Measurements from ENCODE around the gene XPNPEP1. TPM values are rescaled to one million over a fixed set of nuclear protein-coding genes. Genes with fewer than 3 reads are reported as not detected.

The XPNPEP1 gene
- total RNA-seq, 2 experiments from 2014 or later, result 102 to 106 TPM

DNA sequence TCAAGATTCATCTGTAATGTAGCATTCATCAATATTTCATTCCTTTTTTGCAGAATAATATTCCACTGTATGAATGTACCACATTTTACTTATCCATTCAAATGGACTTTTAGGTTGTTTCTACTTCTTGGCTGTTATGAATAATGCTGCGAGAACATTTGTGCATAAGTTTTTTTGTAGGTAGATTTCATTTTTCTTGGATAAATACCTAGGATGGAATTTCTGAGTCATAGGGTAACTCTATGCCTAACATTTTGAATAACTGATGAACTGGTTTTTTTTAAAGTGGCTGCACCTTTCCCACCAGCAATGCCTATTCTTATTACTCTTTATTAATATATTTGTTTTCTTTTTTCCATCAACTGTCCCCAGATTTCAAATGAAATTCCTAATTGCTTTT is 9.1 kb upstream of the XPNPEP1 start:
- H3K9me3 Mint-ChIP-seq (ENCODE audit: insufficient read depth), result no peaks in the 10 kb centered on the region
- no peak overlapping the region for H3K4me3 Mint-ChIP-seq
- no peak for ATAC-seq
- peaks cover 4% of the 10 kb centered on the region for H3K36me3 Mint-ChIP-seq (ENCODE audit: low read depth)
- DNase-seq, result no peak
- no peaks in the 10 kb centered on the region for H3K27me3 Mint-ChIP-seq (ENCODE audit: low read depth)
- H3K27ac Mint-ChIP-seq, result no peak overlapping the region
- ChIA-PET POLR2A (interaction anchor here (1.3 kb wide), 1 partner anchor 9 kb away, joined by 3 read pairs; the partner anchor contains the start of gene XPNPEP1), CTCF (no interaction called here)
- H3K4me1 Mint-ChIP-seq (ENCODE audit: low read depth), result peaks cover 36% of the 10 kb centered on the region

DNA sequence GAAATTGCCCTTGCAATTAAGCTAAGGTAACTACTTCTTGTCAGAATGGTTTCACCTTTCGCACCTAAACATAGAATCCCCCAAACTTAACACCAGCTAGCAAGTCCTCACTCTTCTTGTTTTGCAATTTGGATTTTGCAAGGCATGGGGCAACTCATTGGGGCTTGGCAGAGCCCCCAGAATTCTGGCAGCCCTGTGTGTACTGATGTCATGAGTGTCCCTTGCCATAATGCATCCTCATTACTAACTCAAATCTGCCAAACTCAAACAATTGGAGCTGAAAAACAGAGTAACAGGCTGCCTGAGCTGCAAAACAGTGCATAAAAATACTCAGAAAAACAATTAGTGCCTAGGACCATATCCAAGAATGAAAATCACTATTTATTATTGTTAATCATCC is 7.9 kb upstream of the XPNPEP1 start:
- POLR2A ChIA-PET, result no interaction called here
- no peak overlapping the region for H3K27ac Mint-ChIP-seq

DNA sequence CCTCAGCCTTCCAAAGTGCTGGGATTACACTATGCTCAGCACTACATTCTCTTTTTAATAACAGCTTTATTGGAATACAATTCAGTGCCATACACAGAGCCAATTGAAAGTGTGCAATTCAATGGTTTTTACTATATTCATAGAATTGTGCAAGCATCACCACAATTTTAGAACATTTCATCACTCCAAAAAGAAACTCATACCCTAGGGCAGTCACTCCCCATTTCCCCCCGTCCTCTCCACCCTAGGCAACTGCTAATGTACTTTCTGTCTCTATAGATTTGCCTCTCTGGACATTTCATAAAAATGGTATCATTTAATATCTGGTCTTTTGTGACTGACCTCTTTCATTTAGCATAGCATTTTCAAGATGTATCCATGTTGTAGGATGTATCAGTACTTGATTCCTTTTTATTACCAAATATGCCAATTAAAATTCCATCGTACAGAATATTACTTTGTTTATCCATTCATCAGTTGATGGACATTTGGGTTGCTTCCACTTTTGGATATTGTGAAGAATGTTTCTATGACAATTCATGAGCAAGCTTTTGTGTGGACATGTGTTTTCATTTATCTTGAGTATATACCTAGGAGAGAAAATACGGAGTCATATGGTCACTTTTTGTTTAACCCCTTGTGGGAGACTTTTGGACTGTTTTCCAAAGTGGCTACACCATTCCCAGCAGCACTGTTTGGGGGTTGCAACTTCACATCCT is 6.3 kb upstream of the XPNPEP1 start:
- no peaks in the 10 kb centered on the region for H3K27me3 Mint-ChIP-seq (ENCODE audit: low read depth)
- ATAC-seq, result no peak

More for the DNA sequence above, 7.9 kb upstream of the XPNPEP1 start:
- Mint-ChIP-seq H3K9me3 (ENCODE audit: insufficient read depth) (no peaks in the 10 kb centered on the region), H3K27me3 (ENCODE audit: low read depth) (no peaks in the 10 kb centered on the region), H3K36me3 (ENCODE audit: low read depth) (peaks cover 4% of the 10 kb centered on the region), H3K4me1 (ENCODE audit: low read depth) (peaks cover 33% of the 10 kb centered on the region), H3K4me3 (no peak overlapping the region)
- CTCF ChIA-PET, result interaction anchor here (0.9 kb wide), 1 partner anchor 27 kb away, joined by 4 read pairs; no protein-coding TSS in a partner anchor
- no peak for DNase-seq
- no peak for ATAC-seq

DNA sequence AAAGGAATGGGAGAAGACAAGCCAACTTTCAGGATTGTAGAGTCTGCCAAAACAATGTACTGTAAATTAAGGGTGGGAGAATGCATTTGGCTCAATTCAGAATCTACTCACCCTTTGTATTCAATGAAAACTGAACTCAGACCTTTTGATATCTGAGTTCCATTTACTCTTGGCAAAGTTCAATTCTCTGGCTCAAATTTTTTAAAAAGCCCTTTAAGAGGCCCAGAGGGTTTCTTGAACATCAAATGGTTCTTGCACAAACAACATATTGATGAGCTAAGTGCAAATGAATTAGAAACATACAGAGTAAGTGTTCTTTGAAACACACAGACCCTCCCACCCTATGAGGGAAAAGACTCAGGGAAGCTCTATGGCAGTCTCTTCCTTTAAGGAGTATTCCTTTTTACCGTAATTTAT is 5.2 kb upstream of the XPNPEP1 start:
- Mint-ChIP-seq H3K36me3 (ENCODE audit: low read depth) (no peaks in the 10 kb centered on the region), H3K27me3 (ENCODE audit: low read depth) (no peaks in the 10 kb centered on the region), H3K9me3 (ENCODE audit: insufficient read depth) (no peaks in the 10 kb centered on the region), H3K4me1 (ENCODE audit: low read depth) (peaks cover 19% of the 10 kb centered on the region), H3K4me3 (no peak overlapping the region), H3K27ac (no peak overlapping the region)
- CTCF ChIA-PET, result interaction anchor here (0.9 to 1.1 kb wide), 2 partner anchors 15 to 44 kb away, joined by 4 to 5 read pairs; no protein-coding TSS in a partner anchor
- DNase-seq (no peak), ATAC-seq (no peak)
- POLR2A ChIA-PET, result no interaction called here

More for the DNA sequence above, 6.3 kb upstream of the XPNPEP1 start:
- no peak overlapping the region for H3K4me3 Mint-ChIP-seq
- no peak overlapping the region for H3K27ac Mint-ChIP-seq
- CTCF ChIA-PET, result no interaction called here
- peaks cover 4% of the 10 kb centered on the region for H3K36me3 Mint-ChIP-seq (ENCODE audit: low read depth)
- H3K9me3 Mint-ChIP-seq (ENCODE audit: insufficient read depth), result no peaks in the 10 kb centered on the region
- POLR2A ChIA-PET, result interaction anchor here (0.6 kb wide), 1 partner anchor 91 kb away, joined by 3 read pairs; no protein-coding TSS in a partner anchor
- peaks cover 20% of the 10 kb centered on the region for H3K4me1 Mint-ChIP-seq (ENCODE audit: low read depth)
- no peak for DNase-seq

DNA sequence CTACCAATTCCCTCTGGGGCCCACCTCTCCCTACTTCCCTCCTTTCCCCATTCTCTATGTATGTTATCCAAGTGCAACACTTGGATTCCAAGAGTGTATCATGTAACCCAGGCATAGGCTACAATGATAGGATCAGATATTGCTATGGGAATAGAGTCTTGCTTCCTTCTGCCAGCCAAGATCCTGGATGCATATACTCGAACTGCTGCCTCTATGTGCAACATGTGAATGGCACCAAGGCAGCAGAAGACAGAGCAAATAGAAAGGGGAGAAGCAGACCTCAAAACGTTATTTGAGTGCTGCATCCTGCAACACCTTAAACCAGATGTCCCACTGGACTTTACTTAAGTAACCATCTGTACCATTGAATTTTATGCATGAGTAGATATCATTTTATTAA is 3.5 kb upstream of the XPNPEP1 start:
- ChIA-PET CTCF (no interaction called here), POLR2A (no interaction called here)
- H3K36me3 Mint-ChIP-seq (ENCODE audit: low read depth), result peaks cover 9% of the 10 kb centered on the region
- no peaks in the 10 kb centered on the region for H3K27me3 Mint-ChIP-seq (ENCODE audit: low read depth)
- ATAC-seq (no peak), DNase-seq (no peak)
- no peak overlapping the region for H3K4me3 Mint-ChIP-seq
- no peak overlapping the region for H3K27ac Mint-ChIP-seq
- no peaks in the 10 kb centered on the region for H3K9me3 Mint-ChIP-seq (ENCODE audit: insufficient read depth)
- peaks cover 21% of the 10 kb centered on the region for H3K4me1 Mint-ChIP-seq (ENCODE audit: low read depth)

DNA sequence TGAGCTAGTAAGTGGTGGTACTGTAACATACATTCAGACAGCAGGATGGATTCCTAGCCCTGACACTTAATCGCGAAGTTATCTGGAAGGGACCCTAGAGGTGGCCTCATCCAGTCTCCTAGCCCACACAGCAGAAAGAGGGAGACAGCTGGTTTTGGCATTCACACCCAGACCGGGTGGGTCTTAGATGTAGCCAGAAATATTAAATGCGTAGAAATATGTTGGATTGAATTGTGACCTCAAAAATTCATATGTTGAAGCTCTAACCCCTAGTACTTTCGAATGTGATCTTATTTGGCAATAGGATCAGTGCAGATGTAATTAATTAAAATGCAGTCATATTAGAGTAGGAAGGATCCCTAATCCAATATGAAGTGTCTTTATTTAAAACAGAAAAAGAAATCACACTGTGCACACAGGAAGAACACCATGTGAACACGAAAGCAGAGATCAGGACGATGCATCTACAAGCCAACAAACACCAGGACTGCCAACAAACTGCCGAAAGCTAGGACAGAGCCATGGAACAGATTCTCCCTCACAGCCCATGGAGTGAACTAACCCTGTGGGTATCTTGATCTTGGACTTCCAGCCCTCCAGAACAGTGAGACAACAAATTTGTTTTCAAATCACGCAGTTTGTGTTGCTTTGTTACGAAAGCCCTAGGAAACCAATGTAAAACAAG is 2.9 kb upstream of the XPNPEP1 start:
- ChIA-PET CTCF (interaction anchor here (1.4 to 2.0 kb wide), 3 partner anchors 8 to 42 kb away, joined by 3 to 6 read pairs (median 4); no protein-coding TSS in a partner anchor), POLR2A (no interaction called here)
- ATAC-seq, result no peak
- Mint-ChIP-seq H3K4me3 (no peak overlapping the region), H3K27ac (no peak overlapping the region), H3K4me1 (ENCODE audit: low read depth) (peaks cover 27% of the 10 kb centered on the region), H3K9me3 (ENCODE audit: insufficient read depth) (no peaks in the 10 kb centered on the region), H3K36me3 (ENCODE audit: low read depth) (peaks cover 15% of the 10 kb centered on the region), H3K27me3 (ENCODE audit: low read depth) (no peaks in the 10 kb centered on the region)
- DNase-seq, result no peak

DNA sequence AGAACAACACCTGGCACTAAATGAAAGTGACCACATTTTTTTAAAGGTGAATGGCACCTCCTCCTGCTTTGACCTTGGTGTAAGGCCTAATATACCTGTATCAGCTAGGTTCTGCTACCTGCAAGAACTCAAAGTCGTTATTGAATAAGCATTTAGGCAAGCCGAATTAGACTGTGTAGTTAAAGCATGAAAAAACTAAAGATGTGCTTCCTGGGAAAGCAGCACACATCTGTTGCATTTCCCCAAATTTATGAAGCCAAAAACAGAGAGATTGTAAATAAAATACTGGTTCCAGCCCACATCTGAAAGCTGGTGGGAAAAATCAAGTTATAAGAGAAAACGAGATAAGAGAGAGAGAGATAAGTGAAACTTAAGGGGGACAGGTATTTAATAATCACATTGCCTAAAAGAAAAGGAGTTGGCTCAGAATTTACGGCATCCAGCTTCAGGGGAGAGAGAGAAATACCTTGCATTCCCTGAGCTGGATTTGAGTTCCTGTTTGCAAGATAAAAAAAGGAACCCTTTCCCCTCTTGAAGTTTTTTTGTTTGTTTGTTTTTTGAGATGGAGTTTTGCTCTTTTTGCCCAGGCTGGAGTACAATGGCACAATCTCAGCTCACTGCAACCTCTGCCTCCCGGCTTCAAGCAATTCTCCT is 1.8 kb upstream of the XPNPEP1 start:
- no peak overlapping the region for H3K4me3 Mint-ChIP-seq
- CTCF ChIA-PET, result interaction anchor here (1.4 to 2.0 kb wide), 3 partner anchors 9 to 41 kb away, joined by 3 to 6 read pairs (median 4); no protein-coding TSS in a partner anchor

DNA sequence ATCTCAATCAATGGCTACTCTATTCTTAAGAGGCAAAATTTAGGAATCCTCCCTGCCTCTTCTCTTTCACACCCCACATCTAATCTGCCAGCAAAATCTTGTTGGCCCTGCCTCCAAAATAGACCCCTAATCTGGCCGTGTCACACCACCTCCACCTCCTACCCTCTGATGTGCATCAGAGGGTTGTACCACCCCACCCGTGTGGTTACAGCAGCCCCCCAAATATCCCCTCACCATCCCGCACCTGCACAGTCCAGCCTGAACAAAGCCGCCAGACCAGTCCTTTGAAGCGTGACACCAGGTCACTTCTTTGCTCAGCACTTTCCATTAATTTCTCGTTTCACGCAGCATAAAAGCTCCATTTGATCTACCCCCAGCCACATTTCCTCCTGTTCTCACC is 776 bp upstream of the XPNPEP1 start:
- ChIA-PET POLR2A (interaction anchor here (1.1 to 1.5 kb wide), 3 partner anchors 9 to 21 kb away, joined by 3 to 6 read pairs (median 5); no protein-coding TSS in a partner anchor), CTCF (interaction anchor here (1.7 kb wide), 1 partner anchor 10 kb away, joined by 6 read pairs; no protein-coding TSS in a partner anchor)
- ATAC-seq, result no peak

More for the DNA sequence above, 1.8 kb upstream of the XPNPEP1 start:
- no peak overlapping the region for H3K27ac Mint-ChIP-seq
- H3K4me1 Mint-ChIP-seq (ENCODE audit: low read depth), result peaks cover 38% of the 10 kb centered on the region
- no peak for ATAC-seq
- peaks cover 25% of the 10 kb centered on the region for H3K36me3 Mint-ChIP-seq (ENCODE audit: low read depth)
- POLR2A ChIA-PET, result no interaction called here
- DNase-seq, result no peak
- H3K9me3 Mint-ChIP-seq (ENCODE audit: insufficient read depth), result no peaks in the 10 kb centered on the region
- no peaks in the 10 kb centered on the region for H3K27me3 Mint-ChIP-seq (ENCODE audit: low read depth)

DNA sequence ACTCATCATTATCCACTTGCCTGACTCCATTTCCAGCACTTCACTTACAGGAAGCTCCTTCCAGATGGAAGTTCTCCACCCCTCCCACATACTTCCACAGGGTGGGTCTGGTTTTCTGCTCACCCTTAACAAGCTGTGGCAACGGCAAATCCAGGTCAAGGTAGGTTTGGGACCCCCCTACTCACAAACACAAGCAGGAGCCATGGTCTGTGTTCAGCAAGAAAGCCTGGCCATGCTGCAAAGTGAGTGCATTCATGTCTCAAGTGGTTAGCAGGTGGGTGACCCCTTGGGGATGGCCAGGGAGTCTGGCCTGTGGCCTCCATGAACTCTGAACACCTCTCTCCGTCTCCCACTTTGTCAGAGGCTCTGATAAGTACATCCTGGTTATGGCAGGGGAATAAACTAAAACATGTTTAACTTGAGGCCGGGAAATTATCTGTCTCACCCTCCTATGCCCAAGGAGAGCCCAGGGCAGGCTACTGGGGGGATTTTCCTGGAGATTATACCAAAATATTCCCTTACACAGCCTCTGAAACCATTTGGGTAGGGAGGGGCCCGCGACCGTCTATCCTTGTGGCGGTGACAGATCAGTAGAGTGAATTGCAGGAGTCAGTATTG is 844 bp downstream of the XPNPEP1 start:
- Mint-ChIP-seq H3K27ac (peak overlapping the region; percentile 88), H3K27me3 (ENCODE audit: low read depth) (no peaks in the 10 kb centered on the region), H3K4me3 (peak overlapping the region; percentile 89), H3K9me3 (ENCODE audit: insufficient read depth) (no peaks in the 10 kb centered on the region), H3K36me3 (ENCODE audit: low read depth) (peaks cover 47% of the 10 kb centered on the region), H3K4me1 (ENCODE audit: low read depth) (peaks cover 59% of the 10 kb centered on the region)
- ChIA-PET POLR2A (no interaction called here), CTCF (interaction anchor here (1.0 to 2.4 kb wide), 3 partner anchors 13 to 38 kb away, joined by 3 to 7 read pairs (median 4); no protein-coding TSS in a partner anchor)
- DNase-seq (no peak), ATAC-seq (no peak)

More for the DNA sequence above, 776 bp upstream of the XPNPEP1 start:
- Mint-ChIP-seq H3K36me3 (ENCODE audit: low read depth) (peaks cover 32% of the 10 kb centered on the region), H3K27ac (peak overlapping the region; percentile 43), H3K27me3 (ENCODE audit: low read depth) (no peaks in the 10 kb centered on the region), H3K4me3 (peak overlapping the region; percentile 70), H3K9me3 (ENCODE audit: insufficient read depth) (no peaks in the 10 kb centered on the region), H3K4me1 (ENCODE audit: low read depth) (peaks cover 47% of the 10 kb centered on the region)
- DNase-seq, result no peak

DNA sequence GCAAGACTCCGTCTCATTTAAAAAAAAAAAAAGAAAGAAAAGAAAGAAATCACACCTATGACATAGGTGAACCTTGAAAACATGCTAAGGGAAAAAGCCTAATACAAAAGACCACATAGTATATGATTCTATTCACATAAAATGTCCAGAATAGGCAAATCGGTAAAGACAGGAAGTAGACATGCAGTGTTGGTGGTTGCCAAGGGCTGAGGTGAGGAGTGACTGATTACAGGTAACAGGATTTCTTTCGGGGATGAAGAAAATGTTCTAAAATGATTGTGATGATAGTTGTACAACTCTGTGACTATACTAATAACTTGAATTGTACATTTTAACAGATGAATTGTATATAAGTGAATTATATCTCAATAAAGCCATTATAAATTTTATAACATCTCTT is 3.3 kb downstream of the XPNPEP1 start:
- no peak overlapping the region for H3K4me3 Mint-ChIP-seq
- DNase-seq, result peak; percentile 41
- POLR2A ChIA-PET, result no interaction called here

DNA sequence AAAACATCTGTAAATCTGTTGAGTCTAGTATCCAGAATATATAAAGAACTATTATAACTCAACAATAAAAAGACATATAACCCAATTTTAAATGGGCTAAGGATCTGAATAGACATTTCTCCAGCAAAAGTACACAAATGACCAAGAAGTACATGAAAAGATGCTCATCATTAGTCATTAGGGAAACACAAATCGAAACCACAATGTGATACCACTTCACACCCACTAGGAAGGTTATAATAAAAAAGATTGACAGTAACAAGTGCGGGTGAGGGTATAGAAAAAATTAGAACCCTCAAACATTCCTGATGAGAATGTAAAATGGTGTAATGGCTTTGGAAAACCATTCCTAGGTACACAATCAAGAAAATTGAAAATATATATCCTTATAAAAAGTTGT is 4.1 kb downstream of the XPNPEP1 start:
- POLR2A ChIA-PET, result no interaction called here
- peaks cover 67% of the 10 kb centered on the region for H3K36me3 Mint-ChIP-seq (ENCODE audit: low read depth)
- peaks cover 82% of the 10 kb centered on the region for H3K4me1 Mint-ChIP-seq (ENCODE audit: low read depth)
- ATAC-seq, result no peak
- H3K27ac Mint-ChIP-seq, result no peak overlapping the region
- peaks cover 7% of the 10 kb centered on the region for H3K9me3 Mint-ChIP-seq (ENCODE audit: insufficient read depth)
- H3K27me3 Mint-ChIP-seq (ENCODE audit: low read depth), result no peaks in the 10 kb centered on the region
- DNase-seq, result no peak
- no peak overlapping the region for H3K4me3 Mint-ChIP-seq
- CTCF ChIA-PET, result no interaction called here

More for the DNA sequence above, 3.3 kb downstream of the XPNPEP1 start:
- CTCF ChIA-PET, result interaction anchor here (1.5 to 1.7 kb wide), 2 partner anchors 8 to 15 kb away, joined by 3 to 6 read pairs; no protein-coding TSS in a partner anchor
- Mint-ChIP-seq H3K4me1 (ENCODE audit: low read depth) (peaks cover 82% of the 10 kb centered on the region), H3K36me3 (ENCODE audit: low read depth) (peaks cover 62% of the 10 kb centered on the region), H3K27ac (no peak overlapping the region), H3K9me3 (ENCODE audit: insufficient read depth) (peaks cover 7% of the 10 kb centered on the region), H3K27me3 (ENCODE audit: low read depth) (no peaks in the 10 kb centered on the region)
- no peak for ATAC-seq
